PC-9 (cell line): ENCODE data around the gene LEO1.

Source experiments
- EZH2 ChIP-seq: fragments of 200-600 bp; sonication (generic); IDR thresholded peaks from 2 replicates; pipeline ENCODE4 v1.8.0; 2017; ENCODE audit warnings: antibody characterized with exemption, low read depth
- TF ChIP-seq, protein P1 (sequence below): fragments of 200-600 bp; sonication (generic); conservative IDR thresholded peaks from 2 replicates; pipeline ENCODE4 v1.6.1; 2017; ENCODE audit warnings: mixed run types, antibody characterized with exemption, mild to moderate bottlenecking, moderate library complexity

DNA sequence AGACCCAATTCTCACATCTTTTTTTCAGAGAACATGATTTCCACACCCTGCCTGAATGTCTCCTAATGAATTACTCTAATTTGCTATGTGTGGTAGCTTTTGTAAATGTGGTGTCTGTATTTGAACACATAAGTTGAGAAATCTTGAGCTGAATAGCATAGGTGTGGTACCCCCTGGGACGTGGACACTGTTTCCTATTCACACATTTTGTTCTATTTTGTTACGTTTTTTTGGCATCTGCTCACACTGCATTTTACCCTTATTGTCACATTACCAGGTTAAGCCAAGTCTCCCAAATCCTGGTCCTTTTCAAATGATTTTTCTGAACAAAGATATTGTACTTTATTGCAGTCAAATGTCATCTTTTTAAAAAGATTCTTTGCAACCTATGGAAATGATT lies 40.6 kb upstream of the LEO1 start:
- TF ChIP-seq, protein P1, sequence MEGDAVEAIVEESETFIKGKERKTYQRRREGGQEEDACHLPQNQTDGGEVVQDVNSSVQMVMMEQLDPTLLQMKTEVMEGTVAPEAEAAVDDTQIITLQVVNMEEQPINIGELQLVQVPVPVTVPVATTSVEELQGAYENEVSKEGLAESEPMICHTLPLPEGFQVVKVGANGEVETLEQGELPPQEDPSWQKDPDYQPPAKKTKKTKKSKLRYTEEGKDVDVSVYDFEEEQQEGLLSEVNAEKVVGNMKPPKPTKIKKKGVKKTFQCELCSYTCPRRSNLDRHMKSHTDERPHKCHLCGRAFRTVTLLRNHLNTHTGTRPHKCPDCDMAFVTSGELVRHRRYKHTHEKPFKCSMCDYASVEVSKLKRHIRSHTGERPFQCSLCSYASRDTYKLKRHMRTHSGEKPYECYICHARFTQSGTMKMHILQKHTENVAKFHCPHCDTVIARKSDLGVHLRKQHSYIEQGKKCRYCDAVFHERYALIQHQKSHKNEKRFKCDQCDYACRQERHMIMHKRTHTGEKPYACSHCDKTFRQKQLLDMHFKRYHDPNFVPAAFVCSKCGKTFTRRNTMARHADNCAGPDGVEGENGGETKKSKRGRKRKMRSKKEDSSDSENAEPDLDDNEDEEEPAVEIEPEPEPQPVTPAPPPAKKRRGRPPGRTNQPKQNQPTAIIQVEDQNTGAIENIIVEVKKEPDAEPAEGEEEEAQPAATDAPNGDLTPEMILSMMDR, result no peak
- no peak for TF ChIP-seq EZH2
